ENCODE results near the gene DNMT3B. TPM values are rescaled to one million over a fixed set of nuclear protein-coding genes. Genes with fewer than 3 reads are reported as not detected.
"Not testable (repeated sequence)": the region's sequence is repeated elsewhere in the genome, so short reads cannot be mapped to it uniquely, and the experiment has no call there.

The DNMT3B gene
- total RNA-seq, 1 donor from 2014 or later = 0.62 TPM

DNA sequence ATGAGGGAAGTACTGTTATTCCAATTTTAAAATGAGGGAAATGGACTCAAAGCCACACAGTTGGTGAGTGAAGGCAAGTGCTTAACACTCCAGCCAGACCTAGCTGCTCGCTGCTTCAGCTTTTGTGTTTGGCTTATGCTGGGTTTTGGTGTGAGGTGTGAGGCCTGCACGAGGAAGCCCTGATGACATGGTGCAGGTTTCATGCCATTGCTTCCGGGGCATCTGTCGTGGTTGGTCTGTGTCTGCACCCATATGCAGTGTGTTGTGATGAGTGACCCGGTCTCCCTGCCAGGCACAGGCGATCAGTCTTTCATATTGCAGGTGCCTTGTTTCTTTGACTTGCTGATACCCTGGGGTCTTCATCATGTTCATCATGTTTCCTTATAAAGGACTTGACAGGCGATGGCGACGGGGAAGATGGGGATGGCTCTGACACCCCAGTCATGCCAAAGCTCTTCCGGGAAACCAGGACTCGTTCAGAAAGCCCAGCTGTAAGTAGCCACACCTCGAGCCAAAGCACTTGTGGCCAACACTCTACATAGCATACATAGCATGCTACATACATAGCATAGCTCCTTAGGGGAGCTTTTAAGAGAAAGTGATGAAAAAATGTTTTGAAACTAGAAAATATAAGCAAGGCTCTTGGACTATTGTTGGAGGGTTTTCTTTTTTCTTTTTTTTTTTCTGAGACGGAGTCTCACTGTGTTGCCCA lies 22.3 kb downstream of the DNMT3B start:
- intact Hi-C loops (cut with DNase I) = no loop called here
- DNase-seq (ENCODE audit: low spot score) = no peak

- DNase-seq (ENCODE audit: low spot score) = no peak
- intact Hi-C loops (cut with DNase I) = no loop called here
These were observed 24.0 kb downstream of the DNMT3B start for GRCh38 chr20:32786059-32786760.

GRCh38 chr20:32787168-32787567 lies 25.0 kb downstream of the DNMT3B start:
- intact Hi-C loops (cut with DNase I) = no loop called here

GRCh38 chr20:32789896-32790750 lies 27.9 kb downstream of the DNMT3B start:
- peak; percentile 84 for DNase-seq (ENCODE audit: low spot score)
- intact Hi-C loops (cut with DNase I) = loop anchor here (5.0 to 10.0 kb wide), 3 partner anchors 102 to 305 kb away; no protein-coding TSS in a partner anchor

More at GRCh38 chr20:32787168-32787567, 25.0 kb downstream of the DNMT3B start:
- DNase-seq (ENCODE audit: low spot score) = no peak

DNA sequence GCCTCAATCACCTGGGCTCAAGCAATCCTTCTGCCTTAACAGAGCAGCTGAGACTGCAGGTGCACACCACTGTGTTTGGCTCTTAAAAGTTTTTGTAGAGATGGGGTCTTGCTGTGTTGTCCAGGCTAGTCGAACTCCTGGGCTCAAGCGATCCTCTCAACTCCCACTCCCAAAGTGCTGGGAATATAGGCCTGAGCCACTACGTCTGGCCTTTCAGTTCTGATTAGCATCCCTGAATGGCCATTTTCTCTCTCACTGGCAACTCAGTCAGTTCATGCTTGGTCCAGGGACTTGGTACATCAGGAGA lies 28.5 kb downstream of the DNMT3B start:
- intact Hi-C loops (cut with DNase I) = loop anchor here (5.0 to 10.0 kb wide), 3 partner anchors 102 to 304 kb away; no protein-coding TSS in a partner anchor
- DNase-seq (ENCODE audit: low spot score) = no peak

GRCh38 chr20:32792316-32792715 lies 30.1 kb downstream of the DNMT3B start:
- DNase-seq (ENCODE audit: low spot score) = no peak
- intact Hi-C loops (cut with DNase I) = loop anchor here (5.0 to 10.0 kb wide), 3 partner anchors 100 to 302 kb away; no protein-coding TSS in a partner anchor

- intact Hi-C loops (cut with DNase I) = loop anchor here (5.0 to 10.0 kb wide), 3 partner anchors 99 to 302 kb away; no protein-coding TSS in a partner anchor
- no peak for DNase-seq (ENCODE audit: low spot score)
These were observed 30.7 kb downstream of the DNMT3B start for GRCh38 chr20:32792731-32793458.

GRCh38 chr20:32796383-32796948 lies 34.3 kb downstream of the DNMT3B start:
- intact Hi-C loops (cut with DNase I) = loop anchor here (10.0 kb wide), 1 partner anchor 298 kb away; no protein-coding TSS in a partner anchor
- no peak for DNase-seq (ENCODE audit: low spot score)

- DNase-seq (ENCODE audit: low spot score) = no peak
- intact Hi-C loops (cut with DNase I) = loop anchor here (10.0 kb wide), 1 partner anchor 298 kb away; no protein-coding TSS in a partner anchor
These were observed 34.8 kb downstream of the DNMT3B start for GRCh38 chr20:32796981-32797451.

GRCh38 chr20:32797571-32797970 lies 35.4 kb downstream of the DNMT3B start:
- DNase-seq (ENCODE audit: low spot score) = not testable (repeated sequence)
- intact Hi-C loops (cut with DNase I) = loop anchor here (10.0 kb wide), 1 partner anchor 297 kb away; no protein-coding TSS in a partner anchor

DNA sequence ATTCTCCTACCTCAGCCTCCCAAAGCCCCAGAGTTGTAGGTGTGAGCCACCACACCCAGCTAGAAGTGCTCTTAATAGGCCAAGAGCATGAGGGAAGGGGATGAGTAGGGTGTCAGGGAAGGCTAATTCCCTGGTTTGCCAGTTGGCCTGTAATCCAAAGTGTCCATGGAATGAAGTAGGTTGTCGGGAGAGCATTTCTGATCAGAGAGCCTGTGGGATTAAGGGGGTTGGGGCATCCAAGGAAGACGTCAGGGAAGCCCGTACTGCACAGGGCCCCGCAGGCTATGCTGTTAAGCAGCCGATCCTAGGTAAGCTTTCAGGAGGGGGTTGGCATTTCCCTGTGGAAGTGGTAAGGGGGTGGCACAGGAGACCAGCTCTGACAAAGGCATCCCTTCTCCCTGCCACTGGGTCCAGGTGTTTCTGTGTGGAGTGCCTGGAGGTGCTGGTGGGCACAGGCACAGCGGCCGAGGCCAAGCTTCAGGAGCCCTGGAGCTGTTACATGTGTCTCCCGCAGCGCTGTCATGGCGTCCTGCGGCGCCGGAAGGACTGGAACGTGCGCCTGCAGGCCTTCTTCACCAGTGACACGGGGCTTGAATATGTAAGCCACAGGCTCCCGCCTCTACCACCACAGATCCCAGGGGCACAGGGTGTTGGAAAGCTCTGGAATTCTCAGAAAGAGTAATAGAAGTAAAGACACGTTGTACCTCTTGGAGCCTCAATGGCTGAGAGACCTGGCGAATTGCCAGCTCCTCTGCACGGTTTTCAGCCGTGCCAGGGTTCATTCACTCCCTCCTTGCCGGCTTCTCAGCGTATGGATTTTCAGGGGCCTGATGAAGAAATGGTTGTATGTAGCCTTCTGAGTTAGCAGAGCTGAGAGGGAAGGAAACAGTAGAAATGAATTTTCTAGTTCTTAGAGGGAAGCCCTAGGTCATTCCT lies 36.1 kb downstream of the DNMT3B start:
- no peak for DNase-seq (ENCODE audit: low spot score)
- intact Hi-C loops (cut with DNase I) = loop anchor here (10.0 kb wide), 1 partner anchor 296 kb away; no protein-coding TSS in a partner anchor

GRCh38 chr20:32803092-32803491 lies 40.9 kb downstream of the DNMT3B start:
- intact Hi-C loops (cut with DNase I) = no loop called here
- DNase-seq (ENCODE audit: low spot score) = no peak

DNA sequence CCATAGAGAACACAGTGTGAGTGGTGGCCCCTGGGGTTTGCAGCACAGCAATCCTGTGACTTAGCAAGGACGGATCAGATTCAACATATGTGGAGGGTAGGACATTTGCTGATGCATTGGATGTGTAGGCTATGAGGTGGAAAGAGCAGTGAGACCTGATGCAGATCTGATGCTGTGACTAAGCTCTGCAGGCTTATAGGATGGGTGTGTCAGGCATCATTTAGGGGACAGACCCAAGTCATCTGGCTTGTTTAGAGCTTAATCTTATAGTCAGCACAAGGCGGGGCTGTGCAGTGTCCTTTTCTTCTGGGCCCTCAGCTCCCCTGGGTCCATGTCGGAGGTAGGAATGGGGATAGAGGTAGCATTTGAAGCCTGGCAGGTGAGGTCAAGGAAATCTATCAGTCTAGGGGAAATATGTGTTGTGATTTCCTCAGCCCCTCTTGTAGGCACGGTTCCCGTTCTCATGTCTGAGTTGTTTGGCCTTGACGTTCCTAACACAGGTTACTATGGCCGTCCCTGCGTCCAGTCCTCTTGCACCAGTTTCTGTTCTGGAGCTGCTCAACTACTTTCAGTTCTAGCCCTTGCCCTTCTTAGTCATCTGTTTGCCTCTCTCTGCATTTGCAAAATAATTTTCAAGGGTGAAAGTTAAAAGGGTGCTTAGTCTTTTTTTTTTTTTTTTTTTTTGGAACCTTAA lies 42.0 kb downstream of the DNMT3B start:
- DNase-seq (ENCODE audit: low spot score) = no peak
- intact Hi-C loops (cut with DNase I) = no loop called here

DNA sequence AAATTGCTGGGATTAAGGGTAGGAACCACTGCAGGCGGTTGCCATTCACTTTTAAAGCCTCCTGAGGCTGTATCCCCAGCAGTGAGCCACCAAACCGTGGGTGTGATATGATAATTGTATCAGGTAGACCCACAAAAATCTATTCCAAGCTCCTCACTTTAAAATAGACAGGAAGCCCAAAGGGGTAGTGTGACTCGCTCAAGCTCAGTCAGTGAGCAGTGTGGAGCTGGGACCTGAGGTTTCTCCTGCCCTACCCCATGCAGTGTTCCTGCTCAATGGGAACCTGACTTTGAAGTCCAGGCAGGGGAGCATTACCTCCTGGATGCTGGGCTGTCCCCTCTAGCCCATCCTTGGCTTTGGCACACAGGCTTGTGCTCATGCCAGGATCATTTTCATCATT lies 42.6 kb downstream of the DNMT3B start:
- DNase-seq (ENCODE audit: low spot score) = no peak
- intact Hi-C loops (cut with DNase I) = no loop called here

DNA sequence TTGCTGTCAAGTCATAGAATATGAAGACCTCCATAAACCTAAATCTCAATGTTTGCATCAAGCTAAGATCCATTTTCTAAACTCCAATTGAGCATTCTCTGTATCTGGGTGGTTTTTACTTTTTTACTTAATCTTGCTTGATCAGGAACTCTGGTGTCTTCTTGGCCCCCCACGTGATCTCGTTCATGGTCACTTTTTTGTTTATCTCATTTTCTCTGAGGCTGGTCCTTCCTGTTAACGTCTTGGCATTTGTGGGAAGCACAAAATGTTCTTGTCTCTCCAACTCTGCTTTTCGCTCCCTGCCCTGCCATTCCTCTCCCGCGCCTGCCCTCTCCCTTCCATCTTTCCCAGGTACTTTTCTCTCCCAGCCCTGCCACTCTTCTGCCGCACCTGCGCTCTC lies 43.5 kb downstream of the DNMT3B start:
- no peak for DNase-seq (ENCODE audit: low spot score)
- intact Hi-C loops (cut with DNase I) = no loop called here

GRCh38 chr20:32806356-32806755 lies 44.2 kb downstream of the DNMT3B start:
- intact Hi-C loops (cut with DNase I) = no loop called here
- no peak for DNase-seq (ENCODE audit: low spot score)

DNA sequence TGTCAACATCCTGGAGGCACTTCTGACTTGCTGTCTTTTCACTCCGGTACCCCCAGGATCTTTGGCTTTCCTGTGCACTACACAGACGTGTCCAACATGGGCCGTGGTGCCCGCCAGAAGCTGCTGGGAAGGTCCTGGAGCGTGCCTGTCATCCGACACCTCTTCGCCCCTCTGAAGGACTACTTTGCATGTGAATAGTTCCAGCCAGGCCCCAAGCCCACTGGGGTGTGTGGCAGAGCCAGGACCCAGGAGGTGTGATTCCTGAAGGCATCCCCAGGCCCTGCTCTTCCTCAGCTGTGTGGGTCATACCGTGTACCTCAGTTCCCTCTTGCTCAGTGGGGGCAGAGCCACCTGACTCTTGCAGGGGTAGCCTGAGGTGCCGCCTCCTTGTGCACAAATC lies 45.5 kb downstream of the DNMT3B start:
- DNase-seq (ENCODE audit: low spot score) = no peak
- intact Hi-C loops (cut with DNase I) = no loop called here

All from cardiac septum (tissue), 1 donor.